H1 (cell line): ENCODE measurements around the gene AP2B1. TPM values are rescaled to one million over a fixed set of nuclear protein-coding genes. Genes with fewer than 3 reads are reported as not detected.

Experiments
- BACH1 ChIP-seq: IDR thresholded peaks from 2 replicates; pipeline ENCODE4 v1.6.1; 2012; ENCODE audit warnings: low read length, improper control_type of control experiment
- CEBPB ChIP-seq: IDR thresholded peaks from 2 replicates; pipeline ENCODE4 v1.6.1; 2012; ENCODE audit warnings: low read depth, low read length
- CHD7 ChIP-seq: fragments of 300-600 bp; sonication (generic); IDR thresholded peaks from 2 replicates; pipeline ENCODE4 v1.7.1; 2012; ENCODE audit warnings: low read length, moderate library complexity, mild to moderate bottlenecking, inconsistent platforms; ENCODE audit not compliant: insufficient replicate concordance
- EGR1 ChIP-seq: IDR thresholded peaks from 2 replicates; pipeline ENCODE4 v1.6.1; 2011; ENCODE audit warnings: low read depth, low read length, borderline replicate concordance
- GABPA ChIP-seq: IDR thresholded peaks from 2 replicates; pipeline ENCODE4 v1.6.1; 2011; ENCODE audit warnings: mild to moderate bottlenecking, low read length, moderate library complexity, borderline replicate concordance; ENCODE audit not compliant: insufficient read depth
- KDM4A ChIP-seq: IDR thresholded peaks from one replicate; pipeline ENCODE4 v1.7.1; 2012; ENCODE audit warnings: low read depth, mild to moderate bottlenecking, moderate library complexity, low read length, inconsistent platforms; ENCODE audit not compliant: severe bottlenecking
- NANOG ChIP-seq: IDR thresholded peaks from 2 replicates; pipeline ENCODE4 v1.6.1; 2011; ENCODE audit warnings: low read length, low read depth, mild to moderate bottlenecking, inconsistent platforms; ENCODE audit not compliant: insufficient read depth, poor library complexity, severe bottlenecking
- NRF1 ChIP-seq: IDR thresholded peaks from 2 replicates; pipeline ENCODE4 v1.6.1; 2011; ENCODE audit warnings: mild to moderate bottlenecking, low read depth, low read length, improper control_type of control experiment
- SP1 ChIP-seq: IDR thresholded peaks from 2 replicates; pipeline ENCODE4 v1.6.1; 2011; ENCODE audit warnings: low read depth, low read length
- SP2 ChIP-seq: IDR thresholded peaks from 2 replicates; pipeline ENCODE4 v1.6.1; 2012; ENCODE audit warnings: mild to moderate bottlenecking, low read length, inconsistent platforms
- TBP ChIP-seq: IDR thresholded peaks from 2 replicates; pipeline ENCODE4 v1.6.1; 2011; ENCODE audit warnings: low read depth, low read length, improper control_type of control experiment
- polyA plus RNA-seq, 7 experiments: library from polyadenylated mRNA; depleted of rRNA in 3 of 7; stranded (reverse) in 5 of 7; unstranded in 2 of 7; fragments of >200 nt in 5 of 7; fragments of 200-250 nt in 2 of 7; gene quantifications; 1 replicate in 5 of 7; 2 replicates in 1 of 7; 4 replicates in 1 of 7; pipeline versions ENCODE4 v1.2.1 to v1.2.3, GENCODE V29; 2011 to 2013; ENCODE audit warnings: missing spikeins in 2 of 7, mixed read lengths in 2 of 7
- total RNA-seq: library from RNA; stranded (reverse); fragmentation: NEBNext Ultra II Directional; extraction: Animal tissue kit (Norgen Biotek cat#: 25700); gene quantifications from 2 replicates; pipeline ENCODE4 v1.2.1, GENCODE V29; 2021

The AP2B1 gene
- total and polyA plus RNA-seq, 2 of the 8 experiments (the other 6 are each of a cell fraction or from before 2014, with no cell fraction given): 95.5 to 199 TPM

DNA sequence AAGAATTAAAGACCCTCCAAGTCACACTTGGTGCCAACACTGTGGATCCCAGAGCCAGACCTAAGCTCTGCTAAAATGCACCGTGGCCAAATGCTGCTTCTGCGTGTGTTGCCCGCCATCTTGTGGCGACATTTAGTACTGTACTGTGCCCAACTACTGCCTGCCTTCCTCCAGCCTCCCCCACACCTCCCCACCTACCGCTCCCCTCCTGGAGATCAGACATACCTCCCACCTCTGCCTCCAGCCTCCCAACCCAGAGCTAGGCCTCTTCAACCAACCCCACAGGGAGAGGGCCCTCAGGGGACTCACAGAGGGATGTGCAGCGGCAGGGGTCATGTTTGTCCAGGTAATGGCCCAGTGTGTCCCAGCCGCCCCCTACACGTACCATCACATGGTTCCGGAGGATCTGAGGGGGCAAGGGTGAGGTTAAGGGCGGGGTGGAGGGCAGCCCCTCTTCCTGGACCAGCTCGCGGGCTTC lies 160.5 kb downstream of the AP2B1 start (continued):
- TF ChIP-seq CHD7: no peak
- TF ChIP-seq NANOG: no peak
- no peak for TF ChIP-seq SP2
- TF ChIP-seq SP1: no peak
- TF ChIP-seq TBP: no peak
- no peak for TF ChIP-seq KDM4A
- TF ChIP-seq CEBPB: no peak
- TF ChIP-seq GABPA: peak; percentile 47; the same call in 1 of the 2 replicates
- no peak for TF ChIP-seq BACH1
- TF ChIP-seq EGR1: no peak
- no peak for TF ChIP-seq NRF1
